GM23338 (cell line): ENCODE data around the gene GAB2. TPM values are rescaled to one million over a fixed set of nuclear protein-coding genes. Genes with fewer than 3 reads are reported as not detected.

Experiments used
- ATAC-seq: fragments of 200-7000 bp; cut with Tn5 transposase; 3 replicates; pipeline ENCODE4 v1.9.1; 2020
- DNase-seq: peaks from one replicate; pipeline ENCODE4 v3.0.0-alpha.2; 2015; ENCODE audit warnings: low spot score
- H2AFZ ChIP-seq: fragments of 200-600 bp; sonication (generic); 2 replicates; pipeline ENCODE4 v1.8.0; 2016; ENCODE audit warnings: antibody characterized with exemption, mild to moderate bottlenecking, moderate library complexity
- H3F3A ChIP-seq: fragments of 200-600 bp; sonication (generic); replicated peaks from 2 replicates; pipeline ENCODE4 v1.8.0; 2017; ENCODE audit warnings: antibody characterized with exemption, mixed run types, low read depth
- H3K27ac ChIP-seq: fragments of 200-600 bp; sonication (generic); 2 replicates; pipeline ENCODE4 v1.6.1; 2016; ENCODE audit warnings: low read depth
- H3K27me3 ChIP-seq: fragments of 200-600 bp; sonication (generic); 2 replicates; pipeline ENCODE4 v1.8.0; 2016; ENCODE audit warnings: mild to moderate bottlenecking, mixed run types, moderate library complexity; ENCODE audit not compliant: insufficient read depth
- H3K36me3 ChIP-seq: fragments of 200-600 bp; sonication (generic); 2 replicates; pipeline ENCODE4 v1.8.0; 2016; ENCODE audit warnings: mild to moderate bottlenecking; ENCODE audit not compliant: insufficient read depth
- H3K4me1 ChIP-seq: fragments of 200-600 bp; sonication (generic); 2 replicates; pipeline ENCODE4 v1.8.0; 2016; ENCODE audit warnings: mild to moderate bottlenecking, moderate library complexity; ENCODE audit not compliant: insufficient read depth
- H3K4me2 ChIP-seq: fragments of 200-600 bp; sonication (generic); 2 replicates; pipeline ENCODE4 v1.7.1; 2017; ENCODE audit warnings: mixed run types
- H3K4me3 ChIP-seq: fragments of 200-600 bp; sonication (generic); 2 replicates; pipeline ENCODE4 v1.6.1; 2016; ENCODE audit warnings: mixed run types
- H3K79me2 ChIP-seq: fragments of 200-600 bp; sonication (generic); replicated peaks from 2 replicates; pipeline ENCODE4 v1.8.0; 2017; ENCODE audit warnings: mild to moderate bottlenecking; ENCODE audit not compliant: insufficient read depth
- H3K9me2 ChIP-seq: fragments of 200-600 bp; sonication (generic); 2 replicates; pipeline ENCODE4 v1.8.0; 2017; ENCODE audit not compliant: insufficient read depth
- H4K20me1 ChIP-seq: fragments of 200-600 bp; sonication (generic); replicated peaks from 2 replicates; pipeline ENCODE4 v1.8.0; 2017; ENCODE audit warnings: mild to moderate bottlenecking; ENCODE audit not compliant: insufficient read depth
- H3K27ac Mint-ChIP-seq: 2 replicates; pipeline ENCODE4 v1.8.0; 2020; ENCODE audit warnings: inconsistent platforms, mild to moderate bottlenecking, moderate library complexity, mixed read lengths
- H3K27me3 Mint-ChIP-seq: 3 replicates; pipeline ENCODE4 v1.8.0; 2022; ENCODE audit warnings: low read depth, mild to moderate bottlenecking, moderate library complexity, mixed read lengths, inconsistent platforms; ENCODE audit not compliant: insufficient read depth, poor library complexity
- H3K36me3 Mint-ChIP-seq: 3 replicates; pipeline ENCODE4 v1.8.0; 2021; ENCODE audit warnings: low read depth, mild to moderate bottlenecking, inconsistent platforms, moderate library complexity, mixed read lengths
- H3K4me1 Mint-ChIP-seq: 3 replicates; pipeline ENCODE4 v1.8.0; 2020; ENCODE audit warnings: mild to moderate bottlenecking, inconsistent platforms, mixed read lengths
- H3K4me3 Mint-ChIP-seq: 3 replicates; pipeline ENCODE4 v1.8.0; 2021; ENCODE audit warnings: moderate library complexity, mild to moderate bottlenecking, inconsistent platforms, mixed read lengths
- H3K9me3 Mint-ChIP-seq: 3 replicates; pipeline ENCODE4 v1.8.0; 2020; ENCODE audit warnings: moderate library complexity, mild to moderate bottlenecking, inconsistent platforms, mixed read lengths
- CREB1 ChIP-seq: fragments of 250-450 bp; sonication (Bioruptor Pico); IDR thresholded peaks from 2 replicates; pipeline ENCODE4 v1.5.0; 2020; ENCODE audit warnings: low read depth, mild to moderate bottlenecking, moderate library complexity
- ETS1 ChIP-seq: IDR thresholded peaks from 2 replicates; pipeline ENCODE4 v1.6.1; 2016; ENCODE audit warnings: antibody characterized with exemption
- EZH2 ChIP-seq: fragments of 200-600 bp; sonication (generic); IDR thresholded peaks from one replicate; pipeline ENCODE4 v1.8.0; 2017; ENCODE audit warnings: antibody characterized with exemption, mild to moderate bottlenecking, low read depth; ENCODE audit not compliant: unreplicated experiment
- JUNB ChIP-seq: IDR thresholded peaks from one replicate; pipeline ENCODE4 v1.6.1; 2016; ENCODE audit warnings: antibody characterized with exemption; ENCODE audit not compliant: unreplicated experiment
- NANOG ChIP-seq: IDR thresholded peaks from 2 replicates; pipeline ENCODE4 v1.6.1; 2016; ENCODE audit warnings: antibody characterized with exemption, borderline replicate concordance
- STAT1 ChIP-seq: IDR thresholded peaks from one replicate; pipeline ENCODE4 v1.6.1; 2016; ENCODE audit warnings: antibody characterized with exemption; ENCODE audit not compliant: unreplicated experiment
- ZNF114 ChIP-seq: fragments of 250-450 bp; sonication (Bioruptor Pico); IDR thresholded peaks from 2 replicates; pipeline ENCODE4 v1.5.0; 2020; ENCODE audit warnings: mild to moderate bottlenecking, moderate library complexity
- ZNF331 ChIP-seq: fragments of 250-450 bp; sonication (Bioruptor Pico); IDR thresholded peaks from 2 replicates; pipeline ENCODE4 v1.5.0; 2020; ENCODE audit warnings: low read depth, mild to moderate bottlenecking, moderate library complexity
- polyA plus RNA-seq: library from polyadenylated mRNA; unstranded; fragments of >200 nt; fragmentation: Nextera tagmentation; extraction: Ambion mirVana; gene quantifications from 2 replicates; pipeline ENCODE4 v1.2.1, GENCODE V29; 2016
- total RNA-seq: library from RNA; depleted of rRNA; stranded (reverse); fragments of >200 nt; shearing (Covaris generic); gene quantifications from 2 replicates; pipeline ENCODE4 v1.2.3, GENCODE V29; 2014
- TF ChIP-seq, protein P1 (sequence below), 2 experiments: fragments of 200-600 bp in 1 of 2; sonication (generic) in 1 of 2; conservative IDR thresholded peaks; 2 replicates each; pipeline versions ENCODE4 v1.5.1 to v1.6.1; 2016 to 2017; ENCODE audit warnings: antibody characterized with exemption in 2 of 2, low read depth in 2 of 2, mild to moderate bottlenecking in 2 of 2, moderate library complexity in 1 of 2

GAB2 gene
- total and polyA plus RNA-seq, 2 experiments from 2014 or later, result 2.0 to 10.8 TPM

- Histone ChIP-seq H3K4me1 (no peaks in the 10 kb centered on the region), H3K4me3 (no peak overlapping the region), H3F3A (no peaks in the 10 kb centered on the region), H4K20me1 (peaks cover 7% of the 10 kb centered on the region; the same call in 1 of the 2 replicates), H3K27me3 (no peaks in the 10 kb centered on the region), H3K79me2 (no peaks in the 10 kb centered on the region), H3K36me3 (no peaks in the 10 kb centered on the region), H3K9me2 (0 out of 2 replicates have a peak, but pooled peaks cover 2% of the 10 kb centered on the region), H3K27ac (no peak overlapping the region), H2AFZ (no peak overlapping the region), H3K4me2 (no peak overlapping the region)
- ATAC-seq (no peak), DNase-seq (no peak)
- Mint-ChIP-seq H3K27ac (no peak overlapping the region), H3K36me3 (peaks cover 11% of the 10 kb centered on the region; the same call in 1 of the 3 replicates), H3K9me3 (no peaks in the 10 kb centered on the region; the same call in 2 of the 3 replicates), H3K27me3 (peaks cover 4% of the 10 kb centered on the region), H3K4me3 (no peak overlapping the region), H3K4me1 (no peaks in the 10 kb centered on the region; the same call in 2 of the 3 replicates)
- TF ChIP-seq NANOG (no peak), EZH2 (no peak), ZNF114 (CRISPR knock-in tag) (no peak)
- TF ChIP-seq, protein P1, sequence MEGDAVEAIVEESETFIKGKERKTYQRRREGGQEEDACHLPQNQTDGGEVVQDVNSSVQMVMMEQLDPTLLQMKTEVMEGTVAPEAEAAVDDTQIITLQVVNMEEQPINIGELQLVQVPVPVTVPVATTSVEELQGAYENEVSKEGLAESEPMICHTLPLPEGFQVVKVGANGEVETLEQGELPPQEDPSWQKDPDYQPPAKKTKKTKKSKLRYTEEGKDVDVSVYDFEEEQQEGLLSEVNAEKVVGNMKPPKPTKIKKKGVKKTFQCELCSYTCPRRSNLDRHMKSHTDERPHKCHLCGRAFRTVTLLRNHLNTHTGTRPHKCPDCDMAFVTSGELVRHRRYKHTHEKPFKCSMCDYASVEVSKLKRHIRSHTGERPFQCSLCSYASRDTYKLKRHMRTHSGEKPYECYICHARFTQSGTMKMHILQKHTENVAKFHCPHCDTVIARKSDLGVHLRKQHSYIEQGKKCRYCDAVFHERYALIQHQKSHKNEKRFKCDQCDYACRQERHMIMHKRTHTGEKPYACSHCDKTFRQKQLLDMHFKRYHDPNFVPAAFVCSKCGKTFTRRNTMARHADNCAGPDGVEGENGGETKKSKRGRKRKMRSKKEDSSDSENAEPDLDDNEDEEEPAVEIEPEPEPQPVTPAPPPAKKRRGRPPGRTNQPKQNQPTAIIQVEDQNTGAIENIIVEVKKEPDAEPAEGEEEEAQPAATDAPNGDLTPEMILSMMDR (conservative IDR thresholded peaks at IDR 0.05; ENCODE audit: low read depth in 2 of 2), result no peak
These were observed 200.9 kb downstream of the GAB2 start for GRCh38 chr11:78216571-78217287.

DNA sequence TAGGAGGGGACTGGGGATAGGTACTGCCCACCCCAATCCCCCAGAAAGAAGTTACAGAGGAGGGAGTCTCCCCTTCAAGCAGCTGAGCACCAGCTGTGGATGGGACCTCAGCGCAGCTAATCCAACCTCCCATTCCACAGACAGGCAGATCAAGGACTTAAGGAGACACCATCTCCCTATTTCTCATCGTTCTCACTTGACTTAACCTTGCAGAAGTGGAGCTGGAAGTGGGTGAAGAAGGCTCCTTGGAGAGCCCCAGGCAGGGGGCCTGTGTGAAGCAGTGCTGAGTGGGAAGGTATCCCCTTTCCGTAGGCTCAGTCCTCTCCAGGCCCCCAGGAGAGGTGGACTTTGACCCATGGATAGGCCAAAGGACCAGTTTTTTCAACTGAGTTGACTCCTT, 201.6 kb downstream of the GAB2 start:
- Histone ChIP-seq H3K9me2 (0 out of 2 replicates have a peak, but pooled peaks cover 2% of the 10 kb centered on the region), H3K79me2 (no peaks in the 10 kb centered on the region), H3K36me3 (no peaks in the 10 kb centered on the region), H3K27ac (no peak overlapping the region), H3K4me3 (no peak overlapping the region), H3K4me1 (no peaks in the 10 kb centered on the region), H2AFZ (no peak overlapping the region), H3K4me2 (no peak overlapping the region), H3F3A (no peaks in the 10 kb centered on the region), H4K20me1 (peaks cover 7% of the 10 kb centered on the region; the same call in 1 of the 2 replicates), H3K27me3 (no peaks in the 10 kb centered on the region)
- DNase-seq, result no peak
- Mint-ChIP-seq H3K4me3 (no peak overlapping the region), H3K9me3 (no peaks in the 10 kb centered on the region; the same call in 2 of the 3 replicates), H3K4me1 (no peaks in the 10 kb centered on the region; the same call in 2 of the 3 replicates), H3K27ac (no peak overlapping the region), H3K36me3 (peaks cover 5% of the 10 kb centered on the region; the same call in 1 of the 3 replicates), H3K27me3 (peaks cover 4% of the 10 kb centered on the region)
- ATAC-seq, result no peak
- TF ChIP-seq STAT1 (no peak), CREB1 (CRISPR knock-in tag) (no peak), ETS1 (no peak), ZNF331 (CRISPR knock-in tag) (no peak), ZNF114 (CRISPR knock-in tag) (no peak), JUNB (no peak)
- TF ChIP-seq, protein P1 (conservative IDR thresholded peaks at IDR 0.05; ENCODE audit: low read depth in 2 of 2), result no peak
